ENCODE results near the gene GADD45B. TPM values are rescaled to one million over a fixed set of nuclear protein-coding genes. Genes with fewer than 3 reads are reported as not detected.

Gene GADD45B
- total and polyA plus RNA-seq, 10 of the 15 experiments (the other 5 are each of a cell fraction or from before 2014, with no cell fraction given), result 2.4 to 180 (median 91.1) TPM

DNA sequence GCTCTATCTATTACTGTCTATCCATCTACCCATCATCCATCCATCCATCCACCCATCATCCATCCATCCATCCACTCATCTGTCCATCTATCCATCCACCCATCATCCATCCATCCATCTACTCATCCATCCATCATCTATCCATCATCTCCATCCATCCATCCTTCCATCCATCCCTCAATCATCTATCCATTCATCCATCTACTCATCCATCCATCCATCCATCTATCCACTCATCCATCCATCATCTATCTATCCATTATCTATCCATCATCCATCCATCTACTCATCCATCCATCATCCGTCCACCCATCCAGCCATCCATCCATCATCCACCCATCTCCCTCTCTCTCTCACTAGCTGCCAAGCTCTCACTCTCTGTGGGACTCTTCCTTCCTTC is 35.4 kb upstream of the GADD45B start:
- ChIA-PET POLR2A (no interaction called here), RAD21 (ENCODE audit: unreplicated experiment) (no interaction called here), SMC1A (ENCODE audit: uncharacterized antibody, unreplicated experiment) (interaction anchor here (2.0 kb wide), 1 partner anchor 8 kb away, joined by 5 read pairs; no protein-coding TSS in a partner anchor), CTCF (interaction anchor here (0.9 kb wide), 1 partner anchor 13 kb away, joined by 3 read pairs; no protein-coding TSS in a partner anchor)
- Histone ChIP-seq H3K9me3 (replicated peaks; ENCODE audit: control insufficient read depth, insufficient read depth, low read length) (no peaks in the 10 kb centered on the region), H3K4me1 (ENCODE audit: control insufficient read depth, insufficient read depth, low read length) (no peaks in the 10 kb centered on the region), H3K79me2 (ENCODE audit: control insufficient read depth, insufficient read depth, low read length) (peaks cover 5% of the 10 kb centered on the region), H4K20me1 (ENCODE audit: control insufficient read depth, insufficient read depth) (no peaks in the 10 kb centered on the region), H3K9ac (ENCODE audit: control insufficient read depth, insufficient read depth, low read length) (no peak overlapping the region), H2AFZ (ENCODE audit: control insufficient read depth, low read depth, low read length) (no peak overlapping the region), H3K36me3 (ENCODE audit: control insufficient read depth in 2 of 2, insufficient read depth in 2 of 2, low read length in 1 of 2) (peaks cover 22 to 53% of the 10 kb centered on the region in 2 experiments), H3K27ac (ENCODE audit: control insufficient read depth, insufficient read depth) (no peak overlapping the region), H3K4me3 (no peak overlapping the region), H3K27me3 (replicated peaks in 1 of 2; ENCODE audit: control insufficient read depth in 2 of 2, insufficient read depth in 2 of 2, low read length in 1 of 2) (no peaks in the 10 kb centered on the region), H3K4me2 (ENCODE audit: control insufficient read depth, insufficient read depth) (no peak overlapping the region)
- in situ Hi-C loops (cut with MboI) (no loop called here), intact Hi-C loops (cut with micrococcal nuclease; ENCODE audit: unreplicated experiment) (no loop called here)
- TF ChIP-seq HDGF (IDR thresholded peaks at IDR 0.05), result peak; percentile 77; the same call in 1 of the 2 replicates
- no peak for TF ChIP-seq HCFC1 (IDR thresholded peaks at IDR 0.05; ENCODE audit: low read length)
- ATAC-seq (no peak), DNase-seq (ENCODE audit: low read depth, low spot score) (no peak), FAIRE-seq (no peak)
- BruUV-seq (replicated peaks), result no TSS peak
- WGBS (ENCODE audit: insufficient coverage, insufficient replicate concordance, low lambda C conversion rate, missing lambda C conversion rate), result 95% methylated on average over 1 of the region's 1 CpG

DNA sequence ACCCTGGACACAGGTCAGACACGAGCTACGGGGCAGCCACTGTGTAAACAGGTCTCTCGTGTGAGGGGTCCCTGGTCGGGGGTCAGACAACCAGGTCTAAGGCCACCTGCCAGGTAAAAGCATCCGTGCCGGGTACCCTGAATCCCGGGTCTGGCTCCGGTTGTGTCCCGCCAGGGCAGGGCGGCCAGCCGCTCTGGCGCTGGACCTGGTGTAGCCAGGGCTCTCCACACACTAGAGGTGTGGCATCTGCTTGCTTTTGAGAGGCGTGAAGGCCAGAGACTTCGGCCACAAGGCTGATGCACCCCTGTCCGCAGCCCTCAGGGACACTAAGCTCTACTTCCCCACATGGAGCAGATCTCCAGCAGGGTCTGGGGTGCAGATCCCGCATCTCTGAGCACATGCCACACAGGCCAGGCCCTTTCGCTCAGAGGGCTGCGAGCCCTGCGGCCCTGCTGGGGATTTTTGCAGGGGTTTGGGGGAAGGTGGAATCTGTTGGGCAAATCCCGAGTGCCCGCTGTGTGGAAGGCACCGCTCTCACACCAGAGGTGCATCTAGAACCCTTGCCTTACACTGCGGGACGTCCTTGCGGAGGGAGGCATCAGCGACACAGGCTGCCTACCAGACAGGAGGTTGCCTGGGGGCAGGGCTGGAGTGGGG is 34.7 kb upstream of the GADD45B start:
- in situ Hi-C loops (cut with MboI), result no loop called here
- peaks cover under 1% of the 10 kb centered on the region; the same call in 1 of the 2 replicates for H3K4me1 ChIP-seq (ENCODE audit: control insufficient read depth, insufficient read depth, low read length)
- intact Hi-C loops (cut with micrococcal nuclease; ENCODE audit: unreplicated experiment), result no loop called here
- H3K27ac ChIP-seq (ENCODE audit: control insufficient read depth, insufficient read depth), result no peak overlapping the region
- ChIA-PET POLR2A (no interaction called here), SMC1A (ENCODE audit: uncharacterized antibody, unreplicated experiment) (no interaction called here), CTCF (no interaction called here), RAD21 (ENCODE audit: unreplicated experiment) (no interaction called here)
- TF ChIP-seq POLR2A (IDR thresholded peaks at IDR 0.05; ENCODE audit: low read depth, low read length) (peak; percentile 1; the same call in 1 of the 2 replicates), POLR2AphosphoS5 (IDR thresholded peaks at IDR 0.05; ENCODE audit: low read length) (no peak)
- H4K20me1 ChIP-seq (ENCODE audit: control insufficient read depth, insufficient read depth), result no peaks in the 10 kb centered on the region
- FAIRE-seq (no peak), DNase-seq (ENCODE audit: low read depth, low spot score) (no peak), ATAC-seq (no peak)
- 98% methylated on average over 24 of the region's 26 CpGs for WGBS (ENCODE audit: insufficient coverage, insufficient replicate concordance, low lambda C conversion rate, missing lambda C conversion rate)
- BruUV-seq (replicated peaks), result no TSS peak
- no peaks in the 10 kb centered on the region for H3K9me3 ChIP-seq (replicated peaks; ENCODE audit: control insufficient read depth, insufficient read depth, low read length)
- H3K79me2 ChIP-seq (ENCODE audit: control insufficient read depth, insufficient read depth, low read length), result peaks cover 8% of the 10 kb centered on the region
- H2AFZ ChIP-seq (ENCODE audit: control insufficient read depth, low read depth, low read length), result no peak overlapping the region
- no peak overlapping the region for H3K4me2 ChIP-seq (ENCODE audit: control insufficient read depth, insufficient read depth)
- H3K4me3 ChIP-seq, result no peak overlapping the region
- no peaks in the 10 kb centered on the region for H3K27me3 ChIP-seq (replicated peaks in 1 of 2; ENCODE audit: control insufficient read depth in 2 of 2, insufficient read depth in 2 of 2, low read length in 1 of 2)
- no peak overlapping the region for H3K9ac ChIP-seq (ENCODE audit: control insufficient read depth, insufficient read depth, low read length)
- peaks cover 22 to 53% of the 10 kb centered on the region in 2 experiments for H3K36me3 ChIP-seq (ENCODE audit: control insufficient read depth in 2 of 2, insufficient read depth in 2 of 2, low read length in 1 of 2)
